IPS-NIHi11 (cell line): Measurements from ENCODE around the gene NES.
A peak's percentile ranks its signal among the peaks of the same experiment; 100 is the strongest.
"Not testable (repeated sequence)": the region's sequence is repeated elsewhere in the genome, so short reads cannot be mapped to it uniquely, and the experiment has no call there.

ENCODE experiments used
- DNase-seq: peaks from one replicate; pipeline ENCODE4 v3.0.0; 2012; ENCODE audit warnings: mixed read lengths, low spot score

The NES gene

GRCh38 chr1:156644146-156644545 lies 33.1 kb downstream of the NES start:
- no peak for DNase-seq

- DNase-seq, result no peak
Observed at GRCh38 chr1:156643778-156644092, 33.5 kb downstream of the NES start.

- no peak for DNase-seq
Observed at GRCh38 chr1:156643049-156643777, 34.0 kb downstream of the NES start.

GRCh38 chr1:156642265-156643048 lies 34.8 kb downstream of the NES start:
- no peak for DNase-seq

- DNase-seq, result peak; percentile 89
Observed at GRCh38 chr1:156641761-156642264, 35.4 kb downstream of the NES start, which contains the start of gene BCAN. Gene BCAN (plus strand): TSS chr1:156642117. CDS start chr1:156646055, 3,938 bp downstream.

GRCh38 chr1:156640842-156641706 lies 36.1 kb downstream of the NES start:
- DNase-seq, result no peak

GRCh38 chr1:156639601-156640101 lies 37.6 kb downstream of the NES start:
- no peak for DNase-seq

- no peak for DNase-seq
Observed at GRCh38 chr1:156638189-156638985, 38.8 kb downstream of the NES start.

- DNase-seq, result no peak
Observed at GRCh38 chr1:156632355-156632754, 44.9 kb downstream of the NES start.

GRCh38 chr1:156631152-156631551 lies 46.1 kb downstream of the NES start:
- DNase-seq, result not testable (repeated sequence)

GRCh38 chr1:156629823-156630449 lies 47.3 kb downstream of the NES start:
- DNase-seq, result no peak

- DNase-seq, result no peak
Observed at GRCh38 chr1:156627313-156627880, 49.8 kb downstream of the NES start.

- no peak for DNase-seq
Observed at GRCh38 chr1:156626079-156626438, 51.1 kb downstream of the NES start.

- peak; percentile 56 for DNase-seq
Observed at GRCh38 chr1:156625436-156626078, 51.6 kb downstream of the NES start.

GRCh38 chr1:156624814-156625435 lies 52.3 kb downstream of the NES start:
- DNase-seq, result no peak

GRCh38 chr1:156623946-156624813 lies 53.0 kb downstream of the NES start:
- DNase-seq, result peak; percentile 77

- DNase-seq, result no peak
Observed at GRCh38 chr1:156622581-156623297, 54.5 kb downstream of the NES start.

- no peak for DNase-seq
Observed at GRCh38 chr1:156619582-156619955, 57.6 kb downstream of the NES start.
